GM08714 (cell line): ENCODE data around the gene HYAL3.
"Not testable (repeated sequence)": the region's sequence is repeated elsewhere in the genome, so short reads cannot be mapped to it uniquely, and the experiment has no call there.

Experiments
- H3K4me3 ChIP-seq: fragments of 200-500 bp; sonication (Bioruptor generic); 2 replicates; pipeline ENCODE4 v1.5.1; 2014; ENCODE audit warnings: mild to moderate bottlenecking, low read length, inconsistent platforms
- ZNF274 ChIP-seq: IDR thresholded peaks from 2 replicates; pipeline ENCODE4 v1.6.1; 2012; ENCODE audit warnings: mild to moderate bottlenecking, low read depth, low read length

The HYAL3 gene

DNA sequence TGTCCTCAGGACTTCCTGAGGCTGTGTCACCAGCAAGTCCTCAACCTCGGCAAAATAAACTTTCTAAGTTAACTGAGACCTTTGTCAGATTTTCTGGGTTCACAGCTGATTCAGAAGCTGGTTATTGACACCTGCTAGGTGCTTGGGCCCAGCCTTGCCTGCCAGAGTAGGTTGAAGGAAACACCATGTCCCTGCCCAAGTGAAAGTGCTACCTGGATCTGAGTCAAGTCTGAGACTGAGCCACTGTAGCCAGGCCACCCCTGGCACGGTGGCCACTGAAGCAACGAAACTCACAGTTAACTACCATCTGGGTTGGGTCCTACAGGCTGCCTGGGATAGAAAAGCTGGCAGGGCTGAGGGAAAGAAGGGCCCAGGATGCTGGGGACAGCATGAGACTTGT, 15.1 kb upstream of the HYAL3 start:
- H3K4me3 ChIP-seq: no peak overlapping the region
- no peak for TF ChIP-seq ZNF274

DNA sequence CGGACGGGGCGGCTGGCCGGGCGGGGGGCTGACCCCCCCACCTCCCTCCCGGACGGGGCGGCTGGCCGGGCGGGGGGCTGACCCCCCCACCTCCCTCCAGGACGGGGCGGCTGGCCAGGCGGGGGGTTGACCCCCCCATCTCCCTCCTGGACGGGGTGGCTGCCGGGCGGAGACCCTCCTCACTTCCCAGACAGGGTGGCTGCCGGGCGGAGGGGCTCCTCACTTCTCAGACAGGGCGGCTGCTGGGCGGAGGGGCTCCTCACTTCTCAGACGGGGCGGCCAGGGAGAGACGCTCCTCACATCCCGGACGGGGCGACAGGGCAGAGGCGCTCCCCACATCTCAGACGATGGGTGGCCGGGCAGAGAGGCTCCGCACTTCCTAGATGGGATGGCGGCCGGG, 12.8 kb upstream of the HYAL3 start:
- H3K4me3 ChIP-seq: not testable (repeated sequence)

DNA sequence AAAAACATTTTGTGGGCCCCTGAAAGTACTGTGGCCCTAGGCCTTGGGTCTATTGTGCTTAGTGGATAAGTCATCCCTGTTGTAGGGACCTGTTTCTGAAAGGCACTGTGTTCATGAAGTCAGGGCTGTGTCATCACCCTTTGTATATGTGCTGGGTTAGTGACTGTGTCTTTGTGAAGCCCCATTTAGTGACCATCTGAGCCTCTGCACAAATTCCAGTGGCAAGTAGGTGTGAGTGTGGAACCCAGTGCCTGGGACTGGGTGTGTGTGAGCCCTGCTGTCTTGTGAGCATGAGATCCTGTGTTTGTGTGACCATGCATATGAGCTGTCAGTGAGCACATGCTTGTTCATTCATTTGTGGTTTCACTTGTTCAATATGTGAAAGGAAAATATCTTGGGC, 5.4 kb upstream of the HYAL3 start:
- H3K4me3 ChIP-seq: no peak overlapping the region
- TF ChIP-seq ZNF274: no peak

DNA sequence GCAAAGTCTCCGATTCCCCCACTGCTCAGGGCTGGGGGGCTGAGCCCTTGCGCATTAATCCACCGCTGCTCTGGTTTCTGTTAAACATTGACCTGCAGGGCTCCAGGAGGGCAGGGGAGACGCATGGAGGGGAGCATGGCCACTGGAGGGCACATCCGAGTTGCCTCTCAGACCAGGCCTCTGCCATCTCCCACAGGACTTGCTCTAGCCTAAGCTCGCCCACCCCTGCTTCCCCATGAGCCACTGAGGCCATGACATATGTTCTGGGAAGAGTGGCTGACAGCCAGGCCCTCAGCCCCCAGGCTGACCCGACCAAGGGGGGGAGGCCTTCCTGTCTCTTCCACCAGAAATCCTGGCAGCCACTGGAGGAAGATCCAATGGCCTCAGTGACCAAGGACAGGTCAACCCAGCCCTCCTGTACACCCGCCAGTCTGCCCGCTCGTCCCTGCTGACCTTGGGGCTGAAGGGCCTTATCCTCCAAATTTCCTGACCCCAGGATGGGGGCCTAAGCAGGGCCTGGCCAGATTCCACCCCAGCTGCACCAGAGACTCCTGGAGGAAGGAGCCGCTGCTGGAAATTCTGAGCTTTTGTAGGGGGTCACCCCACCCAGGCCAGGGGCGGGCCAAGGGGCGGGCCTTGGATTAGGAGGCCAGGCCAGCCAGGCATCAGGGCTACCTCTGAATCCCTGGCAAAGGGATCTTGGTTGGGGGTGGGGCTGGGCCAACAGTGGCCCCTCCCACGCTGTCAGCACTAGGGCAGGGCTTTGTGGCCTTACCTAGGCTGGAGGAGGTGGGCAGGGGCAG, 4.0 kb upstream of the HYAL3 start, which contains the start of gene HYAL1:
Gene HYAL1, minus strand, starts transcription at position 562 of the 803 bp plus-strand sequence. CDS start 618 bp downstream, outside the sequence.
- TF ChIP-seq ZNF274: no peak
- no peak within 1 kb of the TSS for H3K4me3 ChIP-seq

DNA sequence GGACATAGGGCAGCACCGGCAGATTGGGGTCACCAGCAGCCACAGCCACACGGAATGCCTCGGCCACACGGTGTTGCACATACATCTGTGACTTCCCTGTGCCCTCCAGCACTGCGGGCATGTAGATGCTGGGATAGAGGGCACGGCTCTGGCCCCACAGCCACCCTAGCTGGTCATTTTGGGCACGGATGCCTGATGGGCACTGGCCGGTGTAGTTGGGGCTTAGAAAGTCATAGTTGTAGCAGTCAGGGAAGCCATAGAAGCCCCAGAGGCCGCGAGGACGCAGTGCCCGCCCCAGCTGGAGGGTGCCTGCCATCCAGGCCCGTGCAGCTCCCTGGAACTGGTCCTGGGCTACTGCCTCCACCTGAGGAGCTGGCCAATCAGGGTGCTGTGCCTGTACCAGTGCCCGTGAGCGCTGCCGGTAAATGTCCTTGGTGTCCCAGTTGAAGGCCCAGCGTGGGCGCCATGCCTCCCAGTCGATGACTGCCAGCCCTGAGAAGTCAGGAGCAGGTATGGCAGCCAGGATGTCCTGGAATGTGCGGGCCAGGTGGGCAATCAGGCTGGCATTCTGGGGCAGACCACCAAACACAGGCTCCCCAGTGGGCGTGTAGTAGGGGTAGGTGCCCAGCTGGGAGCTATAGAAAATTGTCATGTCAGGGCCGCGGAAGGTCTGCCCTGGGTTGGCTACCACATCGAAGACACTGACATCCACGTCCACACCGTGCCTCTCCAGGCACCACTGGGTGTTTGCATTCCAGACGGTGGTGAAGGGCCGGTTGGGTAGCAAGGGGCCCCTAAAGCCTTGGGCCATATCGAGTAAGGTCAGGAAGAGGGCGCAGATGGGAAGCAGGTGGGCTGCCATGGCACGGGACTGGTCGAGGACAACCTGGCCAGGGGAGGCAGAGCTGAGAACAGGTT, 3.1 kb upstream of the HYAL3 start:
- no peak for TF ChIP-seq ZNF274
- H3K4me3 ChIP-seq: no peak overlapping the region

DNA sequence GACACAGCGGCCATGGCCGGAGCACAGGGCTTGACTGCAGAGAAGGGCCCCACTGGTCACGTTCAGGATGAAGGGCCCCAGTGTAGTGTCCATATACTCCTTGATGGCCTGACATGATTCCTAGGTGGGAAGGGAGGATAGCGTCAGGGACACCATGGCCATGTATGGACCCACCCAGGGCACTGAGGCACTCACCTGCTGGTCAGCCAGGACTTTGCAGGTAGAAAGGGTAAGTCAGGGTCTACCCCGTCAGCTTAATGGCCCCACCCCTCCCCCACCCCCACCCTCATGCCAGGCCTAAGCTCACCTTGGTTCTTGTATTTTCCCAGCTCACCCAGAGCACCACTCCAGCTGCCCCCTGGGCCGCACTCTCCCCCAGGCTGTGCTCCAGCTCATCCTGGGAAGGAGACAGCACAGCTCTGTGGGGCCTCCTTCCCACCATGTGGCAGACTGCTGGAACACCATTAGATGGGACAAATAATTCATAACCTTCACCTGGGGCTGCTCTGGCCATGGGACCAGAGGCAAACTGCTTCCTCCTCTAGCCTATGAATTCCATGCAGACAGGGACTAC, 1.6 kb upstream of the HYAL3 start:
- no peak for TF ChIP-seq ZNF274
- no peak overlapping the region for H3K4me3 ChIP-seq

DNA sequence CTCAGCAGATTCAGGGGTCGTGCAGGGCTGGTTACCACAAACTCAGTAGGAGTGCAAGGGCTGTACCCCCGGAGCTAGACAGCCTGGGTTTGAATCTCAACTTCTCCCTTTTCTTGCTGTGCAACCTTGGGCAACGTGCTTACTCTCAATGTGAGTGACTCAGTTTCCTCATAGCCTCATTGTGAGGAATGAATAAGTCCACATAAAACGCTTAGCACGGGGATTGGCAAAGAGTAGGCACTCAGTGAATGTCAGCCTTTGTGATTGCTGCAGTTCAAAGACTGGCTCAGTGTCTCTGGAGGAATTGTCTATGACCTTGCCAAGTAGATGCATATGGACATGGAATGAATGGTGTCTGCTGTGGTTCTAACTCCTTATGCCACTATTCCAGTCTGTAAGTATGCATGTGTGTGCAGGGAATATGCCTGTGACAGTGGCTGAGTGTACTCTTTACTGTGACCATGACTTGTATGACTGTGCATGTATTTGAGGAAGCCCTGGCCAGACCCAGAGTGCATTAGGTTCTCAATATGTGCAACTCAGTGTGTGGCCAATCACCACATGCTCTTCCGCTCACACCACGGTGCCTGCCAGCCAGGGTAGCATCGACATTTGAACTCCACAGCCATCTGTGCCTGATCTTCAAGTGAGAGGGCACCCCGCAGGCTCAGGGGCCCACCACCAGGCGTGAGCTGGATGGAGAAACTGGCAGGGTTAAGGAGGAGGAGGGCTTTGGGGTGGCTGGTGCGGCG, 900 bp upstream of the HYAL3 start:
- peak overlapping the region; percentile 53; the same call in 1 of the 2 replicates for H3K4me3 ChIP-seq
- TF ChIP-seq ZNF274: no peak

DNA sequence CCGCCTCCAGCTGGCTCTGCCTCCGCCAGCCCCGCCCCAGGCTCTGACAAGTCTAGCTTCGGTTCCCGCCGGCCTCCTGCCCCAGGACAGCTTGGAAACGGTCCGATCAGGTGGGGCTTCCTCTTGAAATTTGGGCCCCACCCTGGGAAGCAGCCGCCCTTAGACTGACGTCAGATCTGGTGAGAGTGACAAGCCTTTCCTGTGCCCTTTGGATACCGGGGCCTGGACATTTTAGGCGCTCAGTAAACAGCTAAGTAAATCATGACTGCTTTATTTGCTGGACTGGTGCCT, 378 bp upstream of the HYAL3 start:
- peak overlapping the region; percentile 53; the same call in 1 of the 2 replicates for H3K4me3 ChIP-seq
- no peak for TF ChIP-seq ZNF274

DNA sequence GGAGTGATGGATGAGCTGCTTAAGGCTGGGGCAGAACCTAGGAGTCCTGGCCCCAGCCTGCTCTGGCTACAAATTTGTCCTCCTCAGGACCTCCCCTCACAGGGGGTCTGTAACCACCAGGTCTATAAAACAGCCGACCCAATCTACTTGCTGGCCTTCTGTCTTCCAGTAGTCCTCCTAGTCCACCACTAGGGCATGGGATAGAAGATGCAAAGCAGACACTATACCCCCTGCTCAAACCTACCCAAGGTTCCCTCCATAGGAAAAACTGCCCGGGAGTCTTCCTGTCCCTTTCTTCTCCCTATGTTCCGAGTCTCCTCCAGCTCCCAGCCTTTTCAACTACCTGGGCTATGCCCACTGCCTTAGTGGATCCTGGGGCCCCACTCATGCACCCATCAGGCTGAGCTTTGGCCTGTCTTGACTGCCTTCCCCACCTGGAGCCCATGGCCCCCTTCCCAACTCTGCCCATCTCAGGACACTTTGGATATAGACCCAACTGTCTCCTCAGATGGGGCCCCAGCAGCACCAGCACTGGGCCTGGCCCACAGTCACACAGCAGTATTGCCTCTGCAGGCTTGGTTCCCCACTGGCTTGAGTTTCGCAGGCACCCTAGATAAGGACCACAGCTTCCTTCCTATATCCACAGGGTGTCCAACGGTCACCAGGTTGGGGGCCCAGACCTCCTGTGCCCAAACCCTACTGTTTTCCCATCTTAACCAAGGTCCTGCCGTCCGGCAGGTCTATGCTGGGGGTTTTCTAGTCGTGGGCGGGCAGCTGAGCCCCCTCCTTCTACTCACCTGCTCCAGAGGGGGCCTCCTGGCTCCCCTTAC, 1.1 kb downstream of the HYAL3 start:
- TF ChIP-seq ZNF274: no peak

DNA sequence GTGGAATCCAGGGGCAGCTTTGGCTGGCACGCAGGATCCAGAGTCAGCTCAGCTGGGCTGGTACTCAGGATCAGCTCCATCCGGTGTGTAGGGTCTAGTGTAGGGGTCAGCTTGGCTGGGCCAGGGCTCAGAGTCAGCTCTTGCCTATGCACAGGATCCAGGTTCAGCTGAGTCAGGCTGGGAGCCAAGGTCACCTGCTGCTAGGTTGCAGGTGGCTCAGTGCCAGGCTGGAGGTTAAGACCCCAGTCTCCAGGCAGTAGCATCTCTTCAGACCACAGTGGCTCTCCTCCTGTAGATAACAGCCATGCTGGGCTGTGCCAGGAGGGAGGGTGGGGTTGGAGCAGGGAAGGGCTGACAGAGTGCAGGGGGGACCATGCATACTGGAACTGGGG, 1.8 kb downstream of the HYAL3 start:
- no peak overlapping the region for H3K4me3 ChIP-seq

More for the DNA sequence above, 1.1 kb downstream of the HYAL3 start:
- peak overlapping the region; percentile 69; the same call in 1 of the 2 replicates for H3K4me3 ChIP-seq

DNA sequence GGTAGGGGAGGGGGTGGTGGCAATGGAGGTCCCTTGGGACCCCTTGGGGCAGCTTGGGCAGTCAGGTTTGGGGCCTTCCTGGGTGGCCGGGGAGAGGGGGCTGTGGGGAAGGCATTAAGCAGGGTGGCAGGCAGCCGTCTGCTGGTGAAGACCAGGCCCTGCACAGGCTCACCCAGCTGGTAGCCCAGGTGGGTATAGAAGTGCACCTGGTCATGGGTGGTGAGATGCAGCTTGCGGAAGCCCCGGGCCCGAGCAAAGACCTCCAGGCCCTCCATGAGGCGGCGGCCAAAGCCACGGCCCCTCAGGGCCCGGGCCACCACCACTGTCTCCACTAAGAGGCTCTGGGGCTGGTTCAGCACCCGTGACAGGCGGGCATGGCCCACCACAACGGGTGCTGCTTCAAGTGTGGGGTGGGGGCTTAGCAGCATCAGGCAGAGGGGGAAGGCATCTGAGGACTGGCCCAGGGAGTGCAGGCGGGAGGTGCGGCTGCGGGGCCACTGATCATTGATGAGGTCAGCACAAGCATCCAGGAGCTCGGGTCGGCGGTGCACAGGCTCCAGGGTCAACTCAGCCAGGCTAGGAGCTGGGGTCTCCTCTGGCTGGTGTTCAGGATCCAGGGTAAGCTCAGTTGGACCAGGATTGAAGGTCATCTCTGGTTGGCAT, 2.4 kb downstream of the HYAL3 start:
- H3K4me3 ChIP-seq: no peak overlapping the region
- no peak for TF ChIP-seq ZNF274

More for the DNA sequence above, 1.8 kb downstream of the HYAL3 start:
- no peak for TF ChIP-seq ZNF274

DNA sequence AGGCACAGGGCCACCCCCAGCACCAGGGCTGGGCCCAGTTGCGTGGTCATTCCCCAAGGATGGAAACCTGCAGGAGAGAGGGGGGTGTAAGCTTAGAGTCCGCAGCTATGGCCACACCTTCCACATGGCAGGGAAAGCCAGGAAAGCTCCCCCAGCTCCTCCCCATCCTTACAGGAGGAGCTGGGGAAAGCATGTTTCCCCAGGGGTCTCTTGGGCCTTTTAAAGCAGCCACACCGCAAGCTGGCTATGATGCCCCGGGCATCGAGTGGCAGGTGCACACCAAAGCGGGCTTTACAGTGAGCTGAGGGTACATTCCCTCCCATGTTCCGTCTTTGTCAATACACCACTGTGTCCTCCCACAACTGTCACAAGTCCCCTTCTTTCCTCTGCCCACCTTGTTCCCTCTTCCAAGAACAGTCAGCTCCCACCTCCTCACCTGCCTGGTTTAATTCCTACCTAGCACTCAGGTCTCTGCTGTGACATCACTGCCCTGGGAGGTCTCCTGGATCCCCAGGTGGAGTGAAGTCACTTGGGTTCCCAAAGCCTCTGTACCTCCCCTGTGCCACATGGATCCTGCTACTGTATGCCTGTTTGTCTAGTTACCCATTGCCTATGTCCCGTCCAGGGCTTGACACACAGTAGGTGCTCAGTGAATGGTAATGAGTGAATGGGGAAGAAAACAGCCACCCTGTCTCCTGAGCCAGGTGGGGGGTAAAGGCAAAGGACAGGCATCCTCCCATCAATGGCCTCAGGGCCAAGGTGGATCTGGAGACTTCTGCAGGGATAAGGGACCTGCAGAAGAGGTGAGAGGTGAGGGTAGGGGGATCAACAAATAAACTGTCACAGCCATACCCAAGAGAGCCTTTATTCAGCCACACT, 3.4 kb downstream of the HYAL3 start:
- TF ChIP-seq ZNF274: no peak
- H3K4me3 ChIP-seq: no peak overlapping the region
